Gastroesophageal sphincter (tissue), 3 donors: ENCODE measurements around the gene LNP1.

Experiments
- CTCF ChIP-seq, 4 experiments: fragments of 200-600 bp in 2 of 4; fragments of 450-650 bp in 2 of 4; sonication (generic) in 1 of 4; IDR thresholded peaks; one replicate each; pipeline ENCODE4 v1.5.1; 2017 to 2019; ENCODE audit warnings: antibody characterized with exemption in 4 of 4, mild to moderate bottlenecking in 2 of 4, moderate library complexity in 2 of 4
- POLR2AphosphoS5 ChIP-seq: sonication (generic); formaldehyde crosslinking; IDR thresholded peaks from one replicate; pipeline ENCODE4 v1.6.1; 2017; ENCODE audit warnings: antibody characterized with exemption

- no peak for TF ChIP-seq POLR2AphosphoS5
- TF ChIP-seq CTCF (IDR thresholded peaks at IDR 0.05) = no peak
These were observed 6.7 kb downstream of the LNP1 start for GRCh38 chr3:100407977-100408532.
